Ishikawa (cell line): ENCODE data around the gene CRYGN.

ENCODE experiments used
- CEBPB ChIP-seq: IDR thresholded peaks from 2 replicates; pipeline ENCODE4 v1.6.1; 2012
- CREB1 ChIP-seq: IDR thresholded peaks from 2 replicates; pipeline ENCODE4 v1.6.1; 2012; ENCODE audit warnings: low read depth
- EGR1 ChIP-seq: IDR thresholded peaks from 2 replicates; pipeline ENCODE4 v1.6.1; 2012
- EP300 ChIP-seq: IDR thresholded peaks from 2 replicates; pipeline ENCODE4 v1.6.1; 2012; ENCODE audit warnings: borderline replicate concordance
- FOXM1 ChIP-seq: IDR thresholded peaks from 2 replicates; pipeline ENCODE4 v1.6.1; 2012; ENCODE audit warnings: low read depth, borderline replicate concordance
- MAX ChIP-seq: IDR thresholded peaks from 2 replicates; pipeline ENCODE4 v1.6.1; 2012
- NFIC ChIP-seq: IDR thresholded peaks from 2 replicates; pipeline ENCODE4 v1.6.1; 2012
- RAD21 ChIP-seq: IDR thresholded peaks from 2 replicates; pipeline ENCODE4 v1.6.1; 2012; ENCODE audit warnings: low read depth
- REST ChIP-seq: IDR thresholded peaks from 2 replicates; pipeline ENCODE4 v1.6.1; 2012; ENCODE audit warnings: low read depth, mild to moderate bottlenecking
- TAF1 ChIP-seq: IDR thresholded peaks from 2 replicates; pipeline ENCODE4 v1.6.1; 2012; ENCODE audit warnings: low read depth, mild to moderate bottlenecking
- TCF12 ChIP-seq: IDR thresholded peaks from 2 replicates; pipeline ENCODE4 v1.6.1; 2012; ENCODE audit warnings: low read depth
- TEAD4 ChIP-seq: IDR thresholded peaks from 2 replicates; pipeline ENCODE4 v1.6.1; 2012
- USF1 ChIP-seq: IDR thresholded peaks from 2 replicates; pipeline ENCODE4 v1.6.1; 2012
- YY1 ChIP-seq: IDR thresholded peaks from 2 replicates; pipeline ENCODE4 v1.6.1; 2012; ENCODE audit warnings: low read depth
- ZBTB7A ChIP-seq: IDR thresholded peaks from 2 replicates; pipeline ENCODE4 v1.6.1; 2012; ENCODE audit warnings: low read depth

The CRYGN gene

GRCh38 chr7:151388430-151388829 is 51.5 kb downstream of the CRYGN start:
- TF ChIP-seq ZBTB7A (no peak), FOXM1 (no peak), YY1 (no peak), NFIC (no peak), EGR1 (no peak), TCF12 (no peak), MAX (no peak), CREB1 (no peak), EP300 (no peak), RAD21 (no peak), CEBPB (no peak), REST (no peak), TEAD4 (no peak), USF1 (no peak), TAF1 (no peak)

- TF ChIP-seq USF1: no peak
- no peak for TF ChIP-seq CEBPB
- no peak for TF ChIP-seq REST
- TF ChIP-seq MAX: no peak
- TF ChIP-seq EP300: no peak
- TF ChIP-seq YY1: no peak
- no peak for TF ChIP-seq TCF12
- no peak for TF ChIP-seq CREB1
- TF ChIP-seq EGR1: no peak
- no peak for TF ChIP-seq TAF1
- TF ChIP-seq TEAD4: no peak
- no peak for TF ChIP-seq ZBTB7A
- TF ChIP-seq NFIC: no peak
- TF ChIP-seq FOXM1: no peak
- TF ChIP-seq RAD21: no peak
Measured at GRCh38 chr7:151388007-151388297, 52.0 kb downstream of the CRYGN start.

GRCh38 chr7:151387161-151388006 is 52.6 kb downstream of the CRYGN start:
- TF ChIP-seq ZBTB7A: no peak
- no peak for TF ChIP-seq USF1
- TF ChIP-seq YY1: no peak
- TF ChIP-seq CEBPB: no peak
- TF ChIP-seq MAX: no peak
- TF ChIP-seq FOXM1: no peak
- no peak for TF ChIP-seq NFIC
- TF ChIP-seq EP300: no peak
- TF ChIP-seq TCF12: no peak
- TF ChIP-seq REST: no peak
- TF ChIP-seq TAF1: no peak
- no peak for TF ChIP-seq RAD21
- no peak for TF ChIP-seq EGR1
- TF ChIP-seq CREB1: no peak
- TF ChIP-seq TEAD4: no peak
